Measurements from ENCODE around the gene OGDH.

- TF ChIP-seq POLR2A (IDR thresholded peaks at IDR 0.05) = no peak
- TF ChIP-seq CTCF (IDR thresholded peaks at IDR 0.05) = no peak
These were observed 79.3 kb downstream of the OGDH start for GRCh38 chr7:44685723-44686122.
